ENCODE measurements around the gene DENND1A.

DENND1A gene

GRCh38 chr9:123654994-123655637, 274.8 kb downstream of the DENND1A start:
- Histone ChIP-seq H3K4me3 (no peak overlapping the region), H3K9ac (ENCODE audit: insufficient read length) (no peak overlapping the region), H3K36me3 (ENCODE audit: insufficient read depth, low read length) (no peaks in the 10 kb centered on the region), H3K27ac (no peak overlapping the region), H3K9me3 (ENCODE audit: low read depth, low read length) (no peaks in the 10 kb centered on the region)
- DNase-seq (ENCODE audit: low read depth, low spot score): no peak
- no peak for TF ChIP-seq POLR2AphosphoS5 (IDR thresholded peaks at IDR 0.05; ENCODE audit: borderline replicate concordance, low read depth, low read length)

GRCh38 chr9:123654218-123654993, 275.5 kb downstream of the DENND1A start:
- Histone ChIP-seq H3K9ac (ENCODE audit: insufficient read length) (no peak overlapping the region), H3K36me3 (ENCODE audit: insufficient read depth, low read length) (no peaks in the 10 kb centered on the region), H3K4me3 (no peak overlapping the region), H3K9me3 (ENCODE audit: low read depth, low read length) (no peaks in the 10 kb centered on the region), H3K27ac (no peak overlapping the region)
- no peak for TF ChIP-seq POLR2AphosphoS5 (IDR thresholded peaks at IDR 0.05; ENCODE audit: borderline replicate concordance, low read depth, low read length)
- TF ChIP-seq FOXP2 (optimal IDR thresholded peaks at IDR 0.05; ENCODE audit: control extremely low read depth, extremely low read length, insufficient read depth): no peak
- no peak for TF ChIP-seq EZH2 (IDR thresholded peaks at IDR 0.05)
- no peak for DNase-seq (ENCODE audit: low read depth, low spot score)

- TF ChIP-seq EZH2 (IDR thresholded peaks at IDR 0.05): no peak
- no peak for TF ChIP-seq POLR2AphosphoS5 (IDR thresholded peaks at IDR 0.05; ENCODE audit: borderline replicate concordance, low read depth, low read length)
- no peak for TF ChIP-seq FOXP2 (optimal IDR thresholded peaks at IDR 0.05; ENCODE audit: control extremely low read depth, extremely low read length, insufficient read depth)
- H3K4me3 ChIP-seq: no peak overlapping the region
- H3K9me3 ChIP-seq (ENCODE audit: low read depth, low read length): no peaks in the 10 kb centered on the region
- H3K9ac ChIP-seq (ENCODE audit: insufficient read length): no peak overlapping the region
- H3K36me3 ChIP-seq (ENCODE audit: insufficient read depth, low read length): no peaks in the 10 kb centered on the region
- no peak overlapping the region for H3K27ac ChIP-seq
- DNase-seq (ENCODE audit: low read depth, low spot score): no peak
These were observed 277.5 kb downstream of the DENND1A start for GRCh38 chr9:123652416-123652815.

GRCh38 chr9:123651871-123652270, 278.1 kb downstream of the DENND1A start:
- H3K9ac ChIP-seq (ENCODE audit: insufficient read length): no peak overlapping the region
- H3K27ac ChIP-seq: no peak overlapping the region
- no peaks in the 10 kb centered on the region for H3K36me3 ChIP-seq (ENCODE audit: insufficient read depth, low read length)
- H3K9me3 ChIP-seq (ENCODE audit: low read depth, low read length): no peaks in the 10 kb centered on the region
- H3K4me3 ChIP-seq: no peak overlapping the region
- DNase-seq (ENCODE audit: low read depth, low spot score): no peak
- TF ChIP-seq EZH2 (IDR thresholded peaks at IDR 0.05): no peak

- Histone ChIP-seq H3K9ac (ENCODE audit: insufficient read length) (no peak overlapping the region), H3K27ac (no peak overlapping the region), H3K9me3 (ENCODE audit: low read depth, low read length) (no peaks in the 10 kb centered on the region), H3K4me3 (no peak overlapping the region), H3K36me3 (ENCODE audit: insufficient read depth, low read length) (no peaks in the 10 kb centered on the region)
- no peak for TF ChIP-seq POLR2AphosphoS5 (IDR thresholded peaks at IDR 0.05; ENCODE audit: borderline replicate concordance, low read depth, low read length)
- TF ChIP-seq EZH2 (IDR thresholded peaks at IDR 0.05): no peak
- TF ChIP-seq FOXP2 (optimal IDR thresholded peaks at IDR 0.05; ENCODE audit: control extremely low read depth, extremely low read length, insufficient read depth): no peak
- DNase-seq (ENCODE audit: low read depth, low spot score): no peak
These were observed 278.7 kb downstream of the DENND1A start for GRCh38 chr9:123651273-123651672.

- no peaks in the 10 kb centered on the region for H3K9me3 ChIP-seq (ENCODE audit: low read depth, low read length)
- no peak overlapping the region for H3K27ac ChIP-seq
- no peak for DNase-seq (ENCODE audit: low read depth, low spot score)
- no peak overlapping the region for H3K9ac ChIP-seq (ENCODE audit: insufficient read length)
- no peak overlapping the region for H3K4me3 ChIP-seq
- TF ChIP-seq EZH2 (IDR thresholded peaks at IDR 0.05) (no peak), POLR2AphosphoS5 (IDR thresholded peaks at IDR 0.05; ENCODE audit: borderline replicate concordance, low read depth, low read length) (no peak), FOXP2 (optimal IDR thresholded peaks at IDR 0.05; ENCODE audit: control extremely low read depth, extremely low read length, insufficient read depth) (no peak)
- no peaks in the 10 kb centered on the region for H3K36me3 ChIP-seq (ENCODE audit: insufficient read depth, low read length)
These were observed 280.0 kb downstream of the DENND1A start for GRCh38 chr9:123649909-123650308.

DNA sequence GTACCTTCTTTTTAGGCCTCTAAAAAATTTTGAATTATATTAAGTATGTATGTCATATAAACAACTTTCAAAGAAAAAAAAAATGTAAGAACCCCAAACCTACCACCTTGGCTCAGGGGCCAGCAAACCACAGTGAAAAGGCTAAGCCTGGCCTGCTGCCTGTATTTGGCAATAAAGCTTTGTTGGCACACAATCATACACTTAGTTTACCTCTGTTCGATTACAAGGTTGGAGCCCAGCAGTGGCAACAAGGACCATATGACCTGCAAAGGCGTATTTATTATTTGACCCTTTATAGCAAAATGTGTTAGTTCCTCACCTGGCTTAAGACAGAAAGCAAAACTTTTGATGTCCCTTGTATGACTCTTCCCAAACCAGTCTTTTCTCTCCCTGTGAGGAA, 282.8 kb downstream of the DENND1A start:
- H3K27ac ChIP-seq: no peak overlapping the region
- H3K9me3 ChIP-seq (ENCODE audit: low read depth, low read length): no peaks in the 10 kb centered on the region
- H3K36me3 ChIP-seq (ENCODE audit: insufficient read depth, low read length): no peaks in the 10 kb centered on the region
- no peak for DNase-seq (ENCODE audit: low read depth, low spot score)
- no peak overlapping the region for H3K4me3 ChIP-seq
- TF ChIP-seq POLR2AphosphoS5 (IDR thresholded peaks at IDR 0.05; ENCODE audit: borderline replicate concordance, low read depth, low read length) (no peak), FOXP2 (optimal IDR thresholded peaks at IDR 0.05; ENCODE audit: control extremely low read depth, extremely low read length, insufficient read depth) (no peak), EZH2 (IDR thresholded peaks at IDR 0.05) (no peak)
- no peak overlapping the region for H3K9ac ChIP-seq (ENCODE audit: insufficient read length)

- TF ChIP-seq POLR2AphosphoS5 (IDR thresholded peaks at IDR 0.05; ENCODE audit: borderline replicate concordance, low read depth, low read length) (no peak), EZH2 (IDR thresholded peaks at IDR 0.05) (no peak), FOXP2 (optimal IDR thresholded peaks at IDR 0.05; ENCODE audit: control extremely low read depth, extremely low read length, insufficient read depth) (no peak)
- no peaks in the 10 kb centered on the region for H3K36me3 ChIP-seq (ENCODE audit: insufficient read depth, low read length)
- no peak overlapping the region for H3K27ac ChIP-seq
- no peak for DNase-seq (ENCODE audit: low read depth, low spot score)
- no peak overlapping the region for H3K4me3 ChIP-seq
- H3K9ac ChIP-seq (ENCODE audit: insufficient read length): no peak overlapping the region
- H3K9me3 ChIP-seq (ENCODE audit: low read depth, low read length): no peaks in the 10 kb centered on the region
These were observed 284.2 kb downstream of the DENND1A start for GRCh38 chr9:123645762-123646161.

DNA sequence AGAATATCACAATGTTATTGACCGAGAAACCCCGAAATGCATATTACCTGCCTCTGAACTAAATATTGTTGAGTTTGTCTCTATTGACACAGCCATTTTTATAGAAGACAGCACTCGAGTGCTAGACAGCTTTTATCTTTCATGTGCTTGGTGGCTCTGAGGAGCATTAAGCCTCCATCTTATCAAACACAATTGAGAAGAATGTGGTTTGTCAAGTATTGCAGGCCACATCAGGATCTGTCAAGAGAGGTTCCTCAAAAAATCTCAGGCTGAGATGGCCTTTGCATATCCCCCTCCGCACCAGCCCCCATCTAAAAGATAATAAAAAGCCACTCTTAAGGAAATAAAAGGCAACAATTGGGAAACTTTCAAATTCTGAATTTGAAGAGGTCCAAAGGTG, 284.8 kb downstream of the DENND1A start:
- Histone ChIP-seq H3K27ac (no peak overlapping the region), H3K4me3 (no peak overlapping the region), H3K36me3 (ENCODE audit: insufficient read depth, low read length) (no peaks in the 10 kb centered on the region), H3K9ac (ENCODE audit: insufficient read length) (no peak overlapping the region), H3K9me3 (ENCODE audit: low read depth, low read length) (no peaks in the 10 kb centered on the region)
- TF ChIP-seq EZH2 (IDR thresholded peaks at IDR 0.05) (no peak), FOXP2 (optimal IDR thresholded peaks at IDR 0.05; ENCODE audit: control extremely low read depth, extremely low read length, insufficient read depth) (no peak), POLR2AphosphoS5 (IDR thresholded peaks at IDR 0.05; ENCODE audit: borderline replicate concordance, low read depth, low read length) (no peak)
- no peak for DNase-seq (ENCODE audit: low read depth, low spot score)
